ENCODE results near the gene ENTPD2.

- no peak for TF ChIP-seq CTCF (conservative IDR thresholded peaks at IDR 0.05 in 1 of 2, IDR thresholded peaks at IDR 0.05 in 1 of 2; ENCODE audit: low read depth in 1 of 2, low read length in 2 of 2)
- TF ChIP-seq EZH2 (IDR thresholded peaks at IDR 0.05; ENCODE audit: low read length, missing control alignments) = no peak
These were observed 24.2 kb upstream of the ENTPD2 start for GRCh38 chr9:137077758-137078693.

All from fibroblast of lung (primary cell).